NCI-H345 treated with DMSO at 0.1 percent for 48 hours (cell line): ENCODE results near the gene LDB1.

Experiments
- DNase-seq: peaks from one replicate; lab custom pipeline; 2025; ENCODE audit not compliant: unreplicated experiment; lab: John Stamatoyannopoulos, UW

The LDB1 gene

DNA sequence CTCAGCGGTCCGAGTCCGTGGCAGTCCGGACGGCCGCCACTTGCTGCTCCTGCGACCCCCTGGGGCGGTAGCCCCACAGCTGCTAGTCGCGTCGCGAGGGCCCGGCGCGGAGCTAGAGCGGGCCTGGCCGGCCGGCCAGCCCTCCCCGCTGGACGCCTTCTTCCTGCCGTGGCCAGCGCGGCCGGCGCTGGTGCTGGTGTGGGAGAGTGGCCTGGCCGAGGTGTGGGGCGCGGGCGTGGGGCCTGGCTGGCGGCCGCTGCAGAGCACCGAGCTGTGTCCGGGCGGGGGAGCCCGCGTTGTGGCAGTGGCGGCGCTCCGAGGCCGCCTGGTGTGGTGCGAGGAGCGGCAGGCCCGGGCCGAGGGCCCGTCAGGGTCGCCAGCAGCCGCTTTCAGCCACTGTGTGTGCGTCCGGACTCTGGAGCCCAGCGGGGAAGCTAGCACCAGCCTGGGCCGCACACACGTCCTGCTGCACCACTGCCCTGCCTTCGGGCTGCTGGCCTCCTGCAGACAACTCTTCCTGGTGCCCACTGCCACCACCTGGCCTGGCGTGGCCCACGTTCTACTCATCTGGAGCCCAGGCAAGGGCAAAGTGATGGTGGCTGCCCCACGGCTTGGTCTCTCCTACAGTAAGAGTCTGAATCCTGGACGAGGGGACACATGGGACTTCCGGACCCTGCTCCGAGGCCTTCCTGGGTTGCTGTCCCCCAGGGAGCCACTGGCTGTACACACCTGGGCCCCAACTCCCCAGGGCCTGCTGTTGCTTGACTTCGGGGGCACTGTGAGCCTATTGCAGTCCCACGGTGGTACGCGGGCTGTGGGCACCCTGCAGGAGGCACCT lies 54.4 kb downstream of the LDB1 start:
- DNase-seq: no peak

DNA sequence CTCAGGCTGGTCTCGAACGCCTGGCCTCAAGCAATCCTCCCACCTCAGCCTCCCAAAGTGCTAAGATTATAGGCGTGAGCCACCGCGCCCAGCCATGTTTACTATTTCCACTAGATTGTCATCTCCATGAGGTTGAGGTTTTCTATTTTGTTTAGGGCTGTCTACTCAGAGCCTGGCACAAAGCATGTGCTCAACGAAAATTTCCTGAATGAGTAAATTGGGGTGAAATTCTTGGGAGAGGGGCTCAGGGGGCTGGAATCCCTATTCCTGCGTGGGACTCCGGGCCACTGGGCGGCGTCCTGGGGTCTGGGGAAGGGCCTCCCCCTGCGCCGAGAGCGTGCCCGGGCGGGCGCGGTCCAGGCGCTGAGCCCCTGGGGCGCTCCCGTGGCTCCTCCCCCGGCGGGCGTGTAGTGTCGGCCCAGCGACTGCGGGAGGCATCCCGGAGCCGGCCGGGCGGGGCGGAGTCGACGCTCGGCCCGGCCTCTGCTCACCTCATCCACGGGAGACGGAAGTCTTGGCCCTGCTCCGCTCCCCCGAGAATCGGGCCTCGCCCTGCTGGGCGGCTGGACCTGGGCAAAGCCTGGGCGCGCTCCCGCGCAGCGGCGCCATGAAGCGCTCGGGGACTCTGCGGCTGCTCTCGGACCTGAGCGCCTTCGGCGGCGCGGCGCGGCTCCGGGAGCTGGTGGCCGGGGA lies 55.2 kb downstream of the LDB1 start, which contains the start of gene HPS6:
HPS6 (plus strand) TSS at position 482 of the 693 bp plus-strand sequence; CDS start at position 608, 126 bp downstream.
- DNase-seq: peak; percentile 41

DNA sequence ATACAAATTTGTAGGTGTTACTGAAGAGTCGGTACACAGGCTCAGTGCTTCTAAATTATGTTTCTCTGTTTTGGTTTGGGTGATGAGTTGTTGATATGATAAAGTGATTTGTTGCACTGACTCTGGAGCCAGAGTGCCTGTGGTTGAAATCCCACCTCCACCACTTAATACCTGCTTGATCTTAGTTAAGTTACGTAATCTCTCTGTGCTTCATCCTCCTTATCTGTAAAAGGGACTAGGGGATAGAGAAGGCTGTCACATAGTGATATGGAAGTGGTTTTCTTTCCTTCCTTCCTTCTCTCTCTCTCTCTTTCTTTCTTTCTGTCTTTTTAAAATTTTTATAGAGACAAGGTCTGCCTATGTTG lies 55.7 kb downstream of the LDB1 start:
- no peak for DNase-seq

- DNase-seq: no peak
Measured at GRCh38 chr10:102059987-102060386, 60.2 kb downstream of the LDB1 start.
